ENCODE results near the gene HTR4.

Gene HTR4

DNA sequence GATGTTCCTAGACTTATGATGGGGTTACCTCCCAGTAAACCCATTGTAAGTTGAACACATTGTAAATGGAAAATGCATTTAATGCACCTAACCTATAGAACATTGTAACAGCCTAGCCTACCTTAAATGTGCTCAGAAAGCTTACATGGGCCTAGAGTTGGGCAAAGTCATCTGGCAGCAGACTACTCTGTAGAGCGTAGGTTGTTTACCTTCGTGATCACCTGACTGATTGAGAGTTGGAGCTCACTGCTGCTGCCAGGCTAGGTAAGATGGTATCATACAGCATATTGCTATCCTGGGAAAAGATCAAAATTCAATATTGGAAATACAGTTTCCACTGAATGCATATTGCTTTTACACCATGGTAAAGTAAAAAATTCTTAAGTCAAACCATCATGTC, 95.4 kb downstream of the HTR4 start:
- Histone ChIP-seq H3K4me2 (no peak overlapping the region), H3K27me3 (no peaks in the 10 kb centered on the region)

GRCh38 chr5:148556835-148557234, 97.5 kb downstream of the HTR4 start:
- H3K27ac ChIP-seq, result no peak overlapping the region
- TF ChIP-seq Cebpa-rat (IDR thresholded peaks at IDR 0.05), result no peak
- no peaks in the 10 kb centered on the region for H4K20me1 ChIP-seq
- H3K36me3 ChIP-seq, result no peaks in the 10 kb centered on the region
- H3K27me3 ChIP-seq, result no peaks in the 10 kb centered on the region
- H3K4me3 ChIP-seq, result no peak overlapping the region
- H3K4me1 ChIP-seq, result no peaks in the 10 kb centered on the region
- no peak overlapping the region for H3K4me2 ChIP-seq
- H3K9me3 ChIP-seq (replicated peaks in 1 of 11), result no peaks in the 10 kb centered on the region
- H3K9ac ChIP-seq, result no peak overlapping the region

More for the DNA sequence above, 95.4 kb downstream of the HTR4 start:
- no peaks in the 10 kb centered on the region for H3K36me3 ChIP-seq
- no peaks in the 10 kb centered on the region for H3K9me3 ChIP-seq (replicated peaks in 1 of 11)
- H3K27ac ChIP-seq, result no peak overlapping the region
- no peak overlapping the region for H3K4me3 ChIP-seq
- H4K20me1 ChIP-seq, result no peaks in the 10 kb centered on the region
- no peak for TF ChIP-seq Cebpa-rat (IDR thresholded peaks at IDR 0.05)
- H3K9ac ChIP-seq, result no peak overlapping the region
- H3K4me1 ChIP-seq, result no peaks in the 10 kb centered on the region

GRCh38 chr5:148554621-148555020, 99.7 kb downstream of the HTR4 start:
- Histone ChIP-seq H3K4me1 (no peaks in the 10 kb centered on the region), H4K20me1 (no peaks in the 10 kb centered on the region), H3K9me3 (replicated peaks in 1 of 11) (no peaks in the 10 kb centered on the region), H3K27me3 (no peaks in the 10 kb centered on the region), H3K9ac (no peak overlapping the region), H3K4me2 (no peak overlapping the region), H3K36me3 (no peaks in the 10 kb centered on the region), H3K4me3 (no peak overlapping the region), H3K27ac (no peak overlapping the region)
- no peak for TF ChIP-seq Cebpa-rat (IDR thresholded peaks at IDR 0.05)

GRCh38 chr5:148543727-148544126, 110.6 kb downstream of the HTR4 start:
- Histone ChIP-seq H4K20me1 (no peaks in the 10 kb centered on the region), H3K9me3 (replicated peaks in 1 of 11) (peaks cover 0 to 8% (median 5%) of the 10 kb centered on the region in 11 experiments; a peak in 10 of 22 replicates), H3K4me2 (no peak overlapping the region), H3K4me3 (no peak overlapping the region), H3K27ac (no peak overlapping the region), H3K9ac (no peak overlapping the region), H3K4me1 (no peaks in the 10 kb centered on the region), H3K36me3 (no peaks in the 10 kb centered on the region), H3K27me3 (no peaks in the 10 kb centered on the region)
- TF ChIP-seq Cebpa-rat (IDR thresholded peaks at IDR 0.05), result no peak

GRCh38 chr5:148542812-148543211, 111.5 kb downstream of the HTR4 start:
- Histone ChIP-seq H3K27ac (no peak overlapping the region), H3K9me3 (replicated peaks in 1 of 11) (peaks cover 0 to 8% (median 5%) of the 10 kb centered on the region in 11 experiments; a peak in 10 of 22 replicates), H3K4me3 (no peak overlapping the region), H3K9ac (no peak overlapping the region), H3K27me3 (no peaks in the 10 kb centered on the region), H3K4me1 (no peaks in the 10 kb centered on the region), H3K4me2 (no peak overlapping the region), H4K20me1 (no peaks in the 10 kb centered on the region), H3K36me3 (no peaks in the 10 kb centered on the region)
- TF ChIP-seq Cebpa-rat (IDR thresholded peaks at IDR 0.05), result no peak

GRCh38 chr5:148541054-148541835, 113.1 kb downstream of the HTR4 start:
- TF ChIP-seq Cebpa-rat (IDR thresholded peaks at IDR 0.05), result no peak
- Histone ChIP-seq H3K9ac (no peak overlapping the region), H3K4me3 (no peak overlapping the region), H3K4me2 (no peak overlapping the region), H3K27me3 (no peaks in the 10 kb centered on the region), H3K27ac (no peak overlapping the region), H4K20me1 (no peaks in the 10 kb centered on the region), H3K36me3 (no peaks in the 10 kb centered on the region), H3K4me1 (no peaks in the 10 kb centered on the region), H3K9me3 (replicated peaks in 1 of 11) (peaks cover 0 to 8% (median 5%) of the 10 kb centered on the region in 11 experiments; a peak in 10 of 22 replicates)

- Histone ChIP-seq H3K4me1 (no peaks in the 10 kb centered on the region), H3K4me3 (no peak overlapping the region), H4K20me1 (no peaks in the 10 kb centered on the region), H3K27ac (no peak overlapping the region), H3K9me3 (replicated peaks in 1 of 11) (peaks cover 0 to 8% (median 5%) of the 10 kb centered on the region in 11 experiments; a peak in 10 of 22 replicates), H3K27me3 (no peaks in the 10 kb centered on the region), H3K36me3 (no peaks in the 10 kb centered on the region), H3K9ac (no peak overlapping the region), H3K4me2 (no peak overlapping the region)
- no peak for TF ChIP-seq Cebpa-rat (IDR thresholded peaks at IDR 0.05)
Observed at GRCh38 chr5:148540647-148541046, 113.7 kb downstream of the HTR4 start.

GRCh38 chr5:148539851-148540250, 114.5 kb downstream of the HTR4 start:
- Histone ChIP-seq H3K27ac (no peak overlapping the region), H3K9me3 (replicated peaks in 1 of 11) (peaks cover 0 to 8% (median 5%) of the 10 kb centered on the region in 11 experiments; a peak in 10 of 22 replicates), H3K27me3 (no peaks in the 10 kb centered on the region), H3K4me3 (no peak overlapping the region), H3K9ac (no peak overlapping the region), H3K36me3 (no peaks in the 10 kb centered on the region), H3K4me2 (no peak overlapping the region), H4K20me1 (no peaks in the 10 kb centered on the region), H3K4me1 (no peaks in the 10 kb centered on the region)
- no peak for TF ChIP-seq Cebpa-rat (IDR thresholded peaks at IDR 0.05)

DNA sequence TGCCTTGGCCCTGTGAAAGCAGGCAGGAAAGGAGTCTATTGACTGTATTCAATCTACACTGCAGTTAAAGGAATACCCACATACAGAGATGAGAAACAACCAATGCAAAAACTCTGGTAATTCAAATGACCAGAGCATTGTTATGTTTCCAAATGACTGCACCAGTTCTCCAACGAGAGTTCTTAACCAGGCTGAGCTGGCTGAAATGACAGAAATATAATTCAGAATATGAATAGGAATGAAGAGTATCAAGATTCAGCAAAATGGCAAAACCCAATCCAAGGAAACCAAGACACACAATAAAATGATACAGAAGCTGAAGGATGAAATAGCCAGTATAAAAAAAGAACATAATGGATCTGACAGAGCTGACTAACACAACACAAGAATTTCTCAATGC, 119.1 kb downstream of the HTR4 start:
- Histone ChIP-seq H3K4me3 (no peak overlapping the region), H3K36me3 (no peaks in the 10 kb centered on the region), H3K27me3 (no peaks in the 10 kb centered on the region), H3K27ac (no peak overlapping the region), H3K9me3 (replicated peaks in 1 of 11) (peaks cover 7 to 25% (median 17%) of the 10 kb centered on the region in 11 experiments), H3K4me2 (no peak overlapping the region), H4K20me1 (no peaks in the 10 kb centered on the region), H3K4me1 (no peaks in the 10 kb centered on the region), H3K9ac (no peak overlapping the region)
- TF ChIP-seq Cebpa-rat (IDR thresholded peaks at IDR 0.05), result no peak
